GM10248 (cell line): ENCODE results near the gene MT1HL1.

ENCODE experiments used
- CTCF ChIA-PET: fragments of 300-600 bp; sonication (Branson Sonifier 250); formaldehyde crosslinking; extraction: SDS; loops from one replicate; lab custom pipeline; 2021; ENCODE audit warnings: antibody characterized with exemption; lab: Yijun Ruan, JAX
- POLR2A ChIA-PET: fragments of 350-650 bp; sonication (Branson Sonifier 250); formaldehyde crosslinking; extraction: SDS; loops from one replicate; lab custom pipeline; 2020; ENCODE audit warnings: antibody characterized with exemption; lab: Yijun Ruan, JAX
- DNase-seq: peaks from one replicate; pipeline ENCODE4 v3.0.0; 2012; ENCODE audit errors: extremely low spot score
- CTCF ChIP-seq: IDR thresholded peaks from 2 replicates; pipeline ENCODE4 v1.5.1; 2012; ENCODE audit warnings: mild to moderate bottlenecking, low read depth; ENCODE audit errors: extremely low read depth, missing control alignments, control extremely low read depth

The MT1HL1 gene

GRCh38 chr1:237004116-237004515 lies at the start of gene MT1HL1:
Gene MT1HL1 (minus strand): TSS chr1:237004441. CDS start chr1:237004372, 69 bp downstream.
- TF ChIP-seq CTCF = no peak
- ChIA-PET CTCF (no interaction called here), POLR2A (no interaction called here)
- no peak for DNase-seq

- TF ChIP-seq CTCF = no peak
- DNase-seq = no peak
- ChIA-PET CTCF (interaction anchor here (1.2 kb wide), 1 partner anchor 10 kb away, joined by 3 read pairs; no protein-coding TSS in a partner anchor), POLR2A (no interaction called here)
Observed at GRCh38 chr1:237050915-237051314, 46.7 kb upstream of the MT1HL1 start.

GRCh38 chr1:237050185-237050584 lies 45.9 kb upstream of the MT1HL1 start:
- POLR2A ChIA-PET = no interaction called here
- CTCF ChIA-PET = interaction anchor here (1.2 kb wide), 1 partner anchor 11 kb away, joined by 3 read pairs; no protein-coding TSS in a partner anchor
- DNase-seq = no peak

GRCh38 chr1:237048803-237049202 lies 44.6 kb upstream of the MT1HL1 start:
- POLR2A ChIA-PET = no interaction called here
- no peak for TF ChIP-seq CTCF
- CTCF ChIA-PET = interaction anchor here (2.6 kb wide), 1 partner anchor 10 kb away, joined by 10 read pairs; no protein-coding TSS in a partner anchor
- DNase-seq = no peak

More at GRCh38 chr1:237050185-237050584, 45.9 kb upstream of the MT1HL1 start:
- TF ChIP-seq CTCF = no peak

GRCh38 chr1:237045278-237046016 lies 41.2 kb upstream of the MT1HL1 start:
- no peak for DNase-seq
- ChIA-PET CTCF (interaction anchor here (1.2 kb wide), 1 partner anchor 16 kb away, joined by 3 read pairs; no protein-coding TSS in a partner anchor), POLR2A (no interaction called here)
- no peak for TF ChIP-seq CTCF

- CTCF ChIA-PET = interaction anchor here (1.2 kb wide), 1 partner anchor 18 kb away, joined by 3 read pairs; no protein-coding TSS in a partner anchor
- no peak for TF ChIP-seq CTCF
- DNase-seq = no peak
- POLR2A ChIA-PET = no interaction called here
Observed at GRCh38 chr1:237043846-237044636, 39.8 kb upstream of the MT1HL1 start.
